ENCODE results near the gene DLAT. TPM values are rescaled to one million over a fixed set of nuclear protein-coding genes. Genes with fewer than 3 reads are reported as not detected.

The DLAT gene
- total and polyA plus RNA-seq, 2 experiments from 2014 or later, result 31.8 to 66.5 TPM

DNA sequence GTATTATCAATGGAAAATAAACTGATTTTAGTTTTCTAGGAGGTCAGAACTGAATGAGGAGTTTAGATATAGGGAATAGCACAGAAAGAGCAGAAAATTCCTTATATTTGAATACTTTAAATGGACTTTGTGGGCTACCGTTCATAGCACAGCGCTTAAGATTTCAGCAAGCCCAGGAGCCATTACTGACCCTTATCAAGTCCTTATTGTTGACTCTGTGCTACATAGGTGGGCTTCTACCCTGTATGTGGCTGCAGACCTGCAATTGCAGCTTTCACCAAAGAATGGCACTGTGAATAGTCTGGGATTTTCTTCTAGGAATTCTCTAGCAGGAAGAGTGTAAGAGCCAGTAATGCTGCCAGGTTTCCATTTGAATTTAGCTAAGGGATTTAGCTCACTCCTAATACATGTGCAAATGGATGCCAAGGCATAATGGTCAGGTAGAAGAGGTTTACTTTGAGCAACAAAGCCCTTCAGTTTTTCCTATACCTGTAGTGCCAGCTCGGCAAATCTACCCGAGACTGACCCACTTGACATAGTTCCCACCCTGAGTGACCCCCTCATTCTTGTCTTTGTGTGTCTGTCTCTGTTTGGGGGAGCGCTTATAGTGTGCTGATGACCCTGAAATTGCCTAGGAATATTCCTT, 42.5 kb upstream of the DLAT start (continued):
- TF ChIP-seq, protein P1, sequence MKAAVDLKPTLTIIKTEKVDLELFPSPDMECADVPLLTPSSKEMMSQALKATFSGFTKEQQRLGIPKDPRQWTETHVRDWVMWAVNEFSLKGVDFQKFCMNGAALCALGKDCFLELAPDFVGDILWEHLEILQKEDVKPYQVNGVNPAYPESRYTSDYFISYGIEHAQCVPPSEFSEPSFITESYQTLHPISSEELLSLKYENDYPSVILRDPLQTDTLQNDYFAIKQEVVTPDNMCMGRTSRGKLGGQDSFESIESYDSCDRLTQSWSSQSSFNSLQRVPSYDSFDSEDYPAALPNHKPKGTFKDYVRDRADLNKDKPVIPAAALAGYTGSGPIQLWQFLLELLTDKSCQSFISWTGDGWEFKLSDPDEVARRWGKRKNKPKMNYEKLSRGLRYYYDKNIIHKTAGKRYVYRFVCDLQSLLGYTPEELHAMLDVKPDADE (IDR thresholded peaks at IDR 0.05), result no peak
- TF ChIP-seq EZH2phosphoT487 (IDR thresholded peaks at IDR 0.05; ENCODE audit: unreplicated experiment) (no peak), POLR2AphosphoS5 (IDR thresholded peaks at IDR 0.05; ENCODE audit: low read depth) (no peak), CREB1 (CRISPR knock-in tag; IDR thresholded peaks at IDR 0.05; ENCODE audit: low read depth) (no peak), EZH2 (IDR thresholded peaks at IDR 0.05; ENCODE audit: low read depth, unreplicated experiment) (no peak)
- TF ChIP-seq, protein P2, sequence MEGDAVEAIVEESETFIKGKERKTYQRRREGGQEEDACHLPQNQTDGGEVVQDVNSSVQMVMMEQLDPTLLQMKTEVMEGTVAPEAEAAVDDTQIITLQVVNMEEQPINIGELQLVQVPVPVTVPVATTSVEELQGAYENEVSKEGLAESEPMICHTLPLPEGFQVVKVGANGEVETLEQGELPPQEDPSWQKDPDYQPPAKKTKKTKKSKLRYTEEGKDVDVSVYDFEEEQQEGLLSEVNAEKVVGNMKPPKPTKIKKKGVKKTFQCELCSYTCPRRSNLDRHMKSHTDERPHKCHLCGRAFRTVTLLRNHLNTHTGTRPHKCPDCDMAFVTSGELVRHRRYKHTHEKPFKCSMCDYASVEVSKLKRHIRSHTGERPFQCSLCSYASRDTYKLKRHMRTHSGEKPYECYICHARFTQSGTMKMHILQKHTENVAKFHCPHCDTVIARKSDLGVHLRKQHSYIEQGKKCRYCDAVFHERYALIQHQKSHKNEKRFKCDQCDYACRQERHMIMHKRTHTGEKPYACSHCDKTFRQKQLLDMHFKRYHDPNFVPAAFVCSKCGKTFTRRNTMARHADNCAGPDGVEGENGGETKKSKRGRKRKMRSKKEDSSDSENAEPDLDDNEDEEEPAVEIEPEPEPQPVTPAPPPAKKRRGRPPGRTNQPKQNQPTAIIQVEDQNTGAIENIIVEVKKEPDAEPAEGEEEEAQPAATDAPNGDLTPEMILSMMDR (conservative IDR thresholded peaks at IDR 0.05; ENCODE audit: low read depth in 2 of 2), result no peak

DNA sequence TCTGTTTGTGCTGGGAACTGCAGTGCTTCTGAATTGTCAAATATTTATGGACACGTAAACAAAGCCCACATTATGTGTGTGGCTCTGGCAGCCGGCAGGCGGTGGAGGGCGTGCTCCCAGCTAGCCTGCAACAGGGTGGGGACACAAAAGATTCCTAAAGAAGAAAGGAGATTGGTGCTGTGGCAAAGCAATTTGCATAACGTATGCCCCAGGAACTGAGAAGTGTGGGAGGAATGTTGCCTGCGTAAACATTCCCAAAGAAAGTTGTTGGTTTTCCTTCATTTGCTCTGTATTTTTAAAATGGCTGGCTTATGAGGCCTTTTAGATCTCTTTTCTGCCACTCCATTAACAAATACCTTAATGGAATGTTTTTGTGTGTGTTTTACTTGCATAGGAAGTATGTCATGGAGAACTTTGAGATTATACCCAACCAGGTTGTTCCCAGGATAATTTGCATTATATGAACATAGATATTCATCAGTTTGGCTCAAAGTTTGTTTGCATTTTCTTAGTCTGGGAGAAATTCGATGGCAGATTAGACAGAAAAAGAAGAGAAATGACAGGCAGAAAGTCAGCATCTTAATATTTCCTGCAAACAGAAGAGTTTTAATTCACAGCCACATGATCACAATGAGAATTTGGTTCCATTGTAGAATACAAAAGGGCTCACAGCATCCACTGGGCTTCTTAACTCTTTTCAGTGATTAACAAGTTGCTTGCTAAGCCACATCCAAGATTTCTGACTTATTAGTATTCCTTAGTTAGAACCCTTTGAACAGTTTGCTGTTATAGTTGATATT, 41.8 kb upstream of the DLAT start:
- Mint-ChIP-seq H3K4me1 (peaks cover 44% of the 10 kb centered on the region), H3K36me3 (ENCODE audit: low read depth) (peaks cover 23% of the 10 kb centered on the region), H3K4me3 (peak overlapping the region; percentile 67), H3K27ac (peak overlapping the region; percentile 99), H3K9me3 (no peaks in the 10 kb centered on the region), H3K27me3 (ENCODE audit: insufficient read depth, low read depth, poor library complexity) (peaks cover 6% of the 10 kb centered on the region)
- Histone ChIP-seq H3K27me3 (ENCODE audit: insufficient read depth) (no peaks in the 10 kb centered on the region), H3K27ac (ENCODE audit: low read depth) (peak overlapping the region; percentile 97), H3K9me2 (ENCODE audit: insufficient read depth) (no peaks in the 10 kb centered on the region), H3K4me1 (ENCODE audit: insufficient read depth) (peaks cover 33% of the 10 kb centered on the region), H3K79me2 (replicated peaks; ENCODE audit: insufficient read depth) (no peaks in the 10 kb centered on the region), H3K36me3 (ENCODE audit: insufficient read depth) (no peaks in the 10 kb centered on the region; the same call in 1 of the 2 replicates), H3K4me3 (peak overlapping the region; percentile 26), H4K20me1 (replicated peaks; ENCODE audit: insufficient read depth) (no peaks in the 10 kb centered on the region), H3K4me2 (peak overlapping the region; percentile 48), H2AFZ (no peak overlapping the region), H3F3A (replicated peaks; ENCODE audit: low read depth) (no peaks in the 10 kb centered on the region)
- DNase-seq (ENCODE audit: low spot score), result peak; percentile 96
- TF ChIP-seq, protein P2 (conservative IDR thresholded peaks at IDR 0.05; ENCODE audit: low read depth in 2 of 2), result peak in 1 of 2 experiments; percentile 36; a peak in 2 of 4 replicates
- TF ChIP-seq CREB1 (CRISPR knock-in tag; IDR thresholded peaks at IDR 0.05; ENCODE audit: low read depth) (no peak), POLR2AphosphoS5 (IDR thresholded peaks at IDR 0.05; ENCODE audit: low read depth) (peak; percentile 42; the same call in 1 of the 2 replicates), EZH2phosphoT487 (IDR thresholded peaks at IDR 0.05; ENCODE audit: unreplicated experiment) (no peak), ZNF331 (CRISPR knock-in tag; IDR thresholded peaks at IDR 0.05; ENCODE audit: low read depth) (no peak), NANOG (IDR thresholded peaks at IDR 0.05; ENCODE audit: borderline replicate concordance) (no peak)
- ATAC-seq, result peak; percentile 89
